Measurements from ENCODE around the gene CINP.
"Not testable (repeated sequence)": the region's sequence is repeated elsewhere in the genome, so short reads cannot be mapped to it uniquely, and the experiment has no call there.

CINP gene

GRCh38 chr14:102319351-102320032 lies 43.2 kb downstream of the CINP start, which contains the start of gene ZNF839:
Gene ZNF839, plus strand, starts transcription at chr14:102319746. Its CDS starts 20 bp downstream, at chr14:102319766.
- DNase-seq, result peak; percentile 94

- no peak for DNase-seq
Observed at GRCh38 chr14:102318781-102319276, 43.9 kb downstream of the CINP start.

- DNase-seq, result peak; percentile 55
Observed at GRCh38 chr14:102317564-102318248, 45.0 kb downstream of the CINP start.

- peak; percentile 94 for DNase-seq
Observed at GRCh38 chr14:102316743-102317563, 45.7 kb downstream of the CINP start.

GRCh38 chr14:102316338-102316742 lies 46.4 kb downstream of the CINP start:
- peak; percentile 63 for DNase-seq

- DNase-seq, result no peak
Observed at GRCh38 chr14:102315121-102315520, 47.6 kb downstream of the CINP start.

GRCh38 chr14:102314242-102315011 lies 48.3 kb downstream of the CINP start:
- peak; percentile 81 for DNase-seq

GRCh38 chr14:102304611-102305506 lies 57.8 kb downstream of the CINP start, which contains the start of gene MOK:
Gene MOK, minus strand, starts transcription at chr14:102305164. Its CDS starts 196 bp downstream, at chr14:102304968.
- peak; percentile 98 for DNase-seq

- no peak for DNase-seq
Observed at GRCh38 chr14:102303664-102304063, 59.0 kb downstream of the CINP start.

GRCh38 chr14:102298303-102299070 lies 64.2 kb downstream of the CINP start:
- not testable (repeated sequence) for DNase-seq

All from CD4-positive, alpha-beta T cell treated with Interleukin-21 for 1 hour (primary cell).